HepG2 (cell line): Measurements from ENCODE around the gene MAFF. TPM values are rescaled to one million over a fixed set of nuclear protein-coding genes. Genes with fewer than 3 reads are reported as not detected.
A peak's percentile ranks its signal among the peaks of the same experiment; 100 is the strongest.
"Not testable (repeated sequence)": the region's sequence is repeated elsewhere in the genome, so short reads cannot be mapped to it uniquely, and the experiment has no call there.

Experiments used
- ATAC-seq: fragments of 200-7000 bp; cut with Tn5 transposase; 3 replicates; pipeline ENCODE4 v1.9.1; 2020; ENCODE audit warnings: mild to moderate bottlenecking, moderate library complexity
- BruUV-seq: library from RNA; stranded (reverse); fragments of 400-500 nt; replicated peaks from 2 replicates; lab custom pipeline; 2021; lab: Mats Ljungman, UMichigan
- CTCF ChIA-PET: fragments of 300-600 bp; formaldehyde crosslinking; extraction: SDS; loops from one replicate; lab custom pipeline; 2021; ENCODE audit warnings: low total read pairs, inconsistent platforms, low intra/inter-chr PET ratio; lab: Yijun Ruan, JAX
- POLR2A ChIA-PET: fragments of 350-600 bp; sonication (Branson Sonifier 250); formaldehyde crosslinking; loops from one replicate; lab custom pipeline; 2020; ENCODE audit warnings: antibody characterized with exemption, inconsistent platforms; lab: Yijun Ruan, JAX
- DNase-seq: peaks from one replicate; pipeline ENCODE4 v3.0.0-alpha.2; 2015; ENCODE audit warnings: low spot score
- FAIRE-seq: peaks from 3 replicates; lab custom pipeline; 2011; peaks lifted over from hg19 to GRCh38; lab: Jason Lieb, UNC
- H2AFZ ChIP-seq: one replicate; pipeline ENCODE4 v1.6.1; 2011; ENCODE audit warnings: low read length, inconsistent platforms
- H3K27ac ChIP-seq: fragments of 300-600 bp; 3 replicates; pipeline ENCODE4 v1.8.0; 2011; ENCODE audit warnings: mixed run types, mild to moderate bottlenecking, mixed read lengths, low read length, inconsistent platforms; ENCODE audit not compliant: insufficient read depth; ENCODE audit errors: extremely low read length
- H3K27me3 ChIP-seq, 2 experiments: fragments of 200-600 bp in 1 of 2; 2 replicates in 1 of 2; 3 replicates in 1 of 2; pipeline versions ENCODE4 v1.6.0 to v1.8.0; 2011; ENCODE audit warnings: low read length in 2 of 2, mild to moderate bottlenecking in 2 of 2, moderate library complexity in 2 of 2, inconsistent platforms in 1 of 2; ENCODE audit not compliant: insufficient read depth in 2 of 2, control insufficient read depth in 1 of 2
- H3K36me3 ChIP-seq, 2 experiments: fragments of 200-600 bp in 1 of 2; replicated peaks in 1 of 2; 2 replicates in 1 of 2; 3 replicates in 1 of 2; pipeline versions ENCODE4 v1.5.1 to v1.8.0; 2011; ENCODE audit warnings: low read length in 2 of 2, inconsistent platforms in 1 of 2; ENCODE audit not compliant: insufficient read depth in 2 of 2, control insufficient read depth in 1 of 2
- H3K4me1 ChIP-seq: 2 replicates; pipeline ENCODE4 v1.5.1; 2012; ENCODE audit warnings: low read length, inconsistent platforms; ENCODE audit not compliant: insufficient read depth
- H3K4me2 ChIP-seq: 2 replicates; pipeline ENCODE4 v1.6.0; 2011; ENCODE audit warnings: low read depth, low read length, inconsistent platforms
- H3K4me3 ChIP-seq, 3 experiments: fragments of 200-600 bp in 1 of 3; sonication (generic), shearing (Covaris generic) in 1 of 3; replicated peaks in 1 of 3; 2 replicates each; pipeline ENCODE4 v1.5.1; 2011 to 2016; ENCODE audit warnings: low read length in 3 of 3, inconsistent platforms in 2 of 3, low read depth in 2 of 3, mild to moderate bottlenecking in 2 of 3, control low read depth in 1 of 3, mixed read lengths in 1 of 3; ENCODE audit not compliant: insufficient read depth in 1 of 3
- H3K79me2 ChIP-seq: one replicate; pipeline ENCODE4 v1.6.1; 2011; ENCODE audit warnings: low read length, inconsistent platforms; ENCODE audit not compliant: insufficient read depth
- H3K9ac ChIP-seq: 2 replicates; pipeline ENCODE4 v1.6.0; 2011; ENCODE audit warnings: mild to moderate bottlenecking, low read depth, low read length, inconsistent platforms; ENCODE audit not compliant: insufficient read depth
- H3K9me3 ChIP-seq: 2 replicates; pipeline ENCODE4 v1.5.1; 2012; ENCODE audit warnings: mild to moderate bottlenecking, low read length
- H4K20me1 ChIP-seq: 2 replicates; pipeline ENCODE4 v1.6.0; 2011; ENCODE audit warnings: inconsistent platforms, mild to moderate bottlenecking, low read length, moderate library complexity; ENCODE audit not compliant: insufficient read depth
- FOXO4 ChIP-seq: sonication (generic); formaldehyde crosslinking; conservative IDR thresholded peaks from 2 replicates; pipeline ENCODE4 v1.8.1; 2023; ENCODE audit warnings: missing genetic modification reagents
- IRF9 ChIP-seq: sonication (generic); formaldehyde crosslinking; IDR thresholded peaks from 2 replicates; pipeline ENCODE4 v1.8.0; 2022; ENCODE audit warnings: missing genetic modification reagents, mild to moderate bottlenecking, borderline replicate concordance
- KDM6A ChIP-seq: IDR thresholded peaks from 2 replicates; pipeline ENCODE4 v1.6.1; 2016; ENCODE audit warnings: low read depth
- NCOA1 ChIP-seq: sonication (generic); formaldehyde crosslinking; IDR thresholded peaks from 2 replicates; pipeline ENCODE4 v1.9.0; 2021; ENCODE audit warnings: missing genetic modification reagents
- NR2C2 ChIP-seq: sonication (generic); formaldehyde crosslinking; IDR thresholded peaks from 2 replicates; pipeline ENCODE4 v1.4.0; 2020; ENCODE audit warnings: missing genetic modification reagents, mild to moderate bottlenecking, moderate library complexity, borderline replicate concordance
- NR2F6 ChIP-seq, 2 experiments: IDR thresholded peaks; 2 replicates each; pipeline ENCODE4 v1.6.1; 2016; ENCODE audit warnings: antibody characterized with exemption in 1 of 2, mild to moderate bottlenecking in 1 of 2
- RARA ChIP-seq: IDR thresholded peaks from 2 replicates; pipeline ENCODE4 v1.6.1; 2016; ENCODE audit warnings: missing genetic modification reagents, missing compliant biosample characterization
- ZNF160 ChIP-seq: sonication (generic); formaldehyde crosslinking; IDR thresholded peaks from 2 replicates; pipeline ENCODE4 v1.8.0; 2022; ENCODE audit warnings: mild to moderate bottlenecking, inconsistent platforms, missing genetic modification reagents
- ZNF414 ChIP-seq: sonication (generic); formaldehyde crosslinking; IDR thresholded peaks from 2 replicates; pipeline ENCODE4 v1.5.0; 2020; ENCODE audit warnings: missing genetic modification reagents
- ZNF652 ChIP-seq: IDR thresholded peaks from 2 replicates; pipeline ENCODE4 v1.6.1; 2016; ENCODE audit warnings: low read depth, borderline replicate concordance
- ZNF709 ChIP-seq: sonication (generic); formaldehyde crosslinking; IDR thresholded peaks from 2 replicates; pipeline ENCODE4 v1.5.0; 2020; ENCODE audit warnings: mild to moderate bottlenecking, missing genetic modification reagents
- ZNF878 ChIP-seq: sonication (generic); formaldehyde crosslinking; IDR thresholded peaks from 2 replicates; pipeline ENCODE4 v1.8.1; 2023; ENCODE audit warnings: mild to moderate bottlenecking, missing genetic modification reagents, moderate library complexity
- WGBS: methylation state at CpG from one replicate; pipeline ENCODE4 v1.1.6; 2017; ENCODE audit warnings: low lambda C conversion rate; 5-methylcytosine and 5-hydroxymethylcytosine counted together
- in situ Hi-C: cut with HindIII; loops from 2 replicates; pipeline ENCODE4 v1.10.0; 2017; ENCODE audit warnings: low pct_unique_long_range_greater_than_20kb; ENCODE audit not compliant: extremely low pct_ligation_motif_present
- intact Hi-C: fragments of 100-400 bp; cut with micrococcal nuclease; formaldehyde crosslinking; loops from one replicate; pipeline ENCODE4 v1.10.0; 2022; ENCODE audit not compliant: unreplicated experiment
- polyA plus RNA-seq, 8 experiments: library from polyadenylated mRNA; depleted of rRNA in 3 of 8; stranded (reverse) in 7 of 8; unstranded in 1 of 8; fragments of >200 nt; fragmentation: Illumina TruSeq in 4 of 8; extraction: Trizol in 4 of 8; gene quantifications; 2 replicates each; pipeline versions ENCODE4 v1.2.1 to v1.2.3, GENCODE V29; 2011 to 2016; ENCODE audit warnings: low read depth in 4 of 8, missing spikeins in 1 of 8, mixed read lengths in 1 of 8; ENCODE audit not compliant: insufficient read depth in 1 of 8
- total RNA-seq, 5 experiments: library from RNA; depleted of rRNA; stranded (reverse); fragments of >200 nt; fragmentation: Illumina TruSeq; extraction: Trizol; gene quantifications; 2 replicates each; pipeline ENCODE4 v1.2.3, GENCODE V29; 2016; ENCODE audit warnings: low read depth in 1 of 5
- TF ChIP-seq, protein P1 (sequence below): IDR thresholded peaks from 2 replicates; pipeline ENCODE4 v1.6.1; 2016; ENCODE audit warnings: low read depth, control low read depth

The MAFF gene
- total and polyA plus RNA-seq, 2 of the 13 experiments (the other 11 are each of a cell fraction or from before 2014, with no cell fraction given), result 5.4 to 14.3 TPM

DNA sequence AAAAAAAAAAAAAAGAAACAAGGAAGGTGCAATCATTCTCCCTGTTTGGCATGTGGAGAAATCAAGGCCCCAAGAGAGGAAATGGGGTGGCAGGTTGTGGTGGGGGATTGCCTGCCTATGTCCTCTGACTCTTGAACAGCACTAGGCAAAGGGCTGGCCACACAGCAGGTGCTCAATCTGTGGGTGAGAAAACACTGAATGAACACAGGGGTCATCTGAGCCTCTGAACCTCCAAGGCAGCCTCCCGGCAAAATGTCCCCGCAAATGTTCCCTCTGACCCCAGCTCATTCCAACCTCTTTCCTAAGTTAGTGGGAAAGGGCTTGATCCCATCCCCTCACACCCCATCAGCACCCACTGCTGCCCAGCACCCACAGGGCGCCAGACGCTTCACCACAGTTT is 24.8 kb upstream of the MAFF start:
- in situ Hi-C loops (no loop called here), intact Hi-C loops (no loop called here)
- peak overlapping the region; percentile 79 for H3K27ac ChIP-seq
- H3K9me3 ChIP-seq, result no peaks in the 10 kb centered on the region
- WGBS, result 75% methylated on average over 3 of the region's 4 CpGs
- CTCF ChIA-PET, result no interaction called here
- no peak overlapping the region for H2AFZ ChIP-seq
- no peaks in the 10 kb centered on the region for H3K36me3 ChIP-seq
- DNase-seq, result no peak
- H3K4me3 ChIP-seq, result peak overlapping the region in 1 of 3 experiments; percentile 26; a peak in 1 of 6 replicates
- ATAC-seq, result no peak
- BruUV-seq, result no TSS peak
- H3K4me1 ChIP-seq, result peaks cover 72% of the 10 kb centered on the region
- POLR2A ChIA-PET, result interaction anchor here (1.0 to 6.1 kb wide), 5 partner anchors 12 to 67 kb away, joined by 3 to 60 read pairs (median 18); partner anchors contain the start of genes BAIAP2L2 and MAFF
- H3K9ac ChIP-seq, result no peak overlapping the region
- no peaks in the 10 kb centered on the region for H3K79me2 ChIP-seq
- FAIRE-seq, result no peak
- H3K4me2 ChIP-seq, result peak overlapping the region; percentile 71; the same call in 1 of the 2 replicates
- TF ChIP-seq IRF9, result 0 out of 2 replicates have a peak, but pooled peaks have one; percentile 34
- TF ChIP-seq, protein P1, sequence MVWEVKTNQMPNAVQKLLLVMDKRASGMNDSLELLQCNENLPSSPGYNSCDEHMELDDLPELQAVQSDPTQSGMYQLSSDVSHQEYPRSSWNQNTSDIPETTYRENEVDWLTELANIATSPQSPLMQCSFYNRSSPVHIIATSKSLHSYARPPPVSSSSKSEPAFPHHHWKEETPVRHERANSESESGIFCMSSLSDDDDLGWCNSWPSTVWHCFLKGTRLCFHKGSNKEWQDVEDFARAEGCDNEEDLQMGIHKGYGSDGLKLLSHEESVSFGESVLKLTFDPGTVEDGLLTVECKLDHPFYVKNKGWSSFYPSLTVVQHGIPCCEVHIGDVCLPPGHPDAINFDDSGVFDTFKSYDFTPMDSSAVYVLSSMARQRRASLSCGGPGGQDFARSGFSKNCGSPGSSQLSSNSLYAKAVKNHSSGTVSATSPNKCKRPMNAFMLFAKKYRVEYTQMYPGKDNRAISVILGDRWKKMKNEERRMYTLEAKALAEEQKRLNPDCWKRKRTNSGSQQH, result 0 out of 2 replicates have a peak, but pooled peaks have one; percentile 20
- TF ChIP-seq KDM6A (CRISPR knock-in tag), result no peak
- H3K27me3 ChIP-seq, result no peaks in the 10 kb centered on the region; a peak in 1 of 5 replicates
- H4K20me1 ChIP-seq, result no peaks in the 10 kb centered on the region

DNA sequence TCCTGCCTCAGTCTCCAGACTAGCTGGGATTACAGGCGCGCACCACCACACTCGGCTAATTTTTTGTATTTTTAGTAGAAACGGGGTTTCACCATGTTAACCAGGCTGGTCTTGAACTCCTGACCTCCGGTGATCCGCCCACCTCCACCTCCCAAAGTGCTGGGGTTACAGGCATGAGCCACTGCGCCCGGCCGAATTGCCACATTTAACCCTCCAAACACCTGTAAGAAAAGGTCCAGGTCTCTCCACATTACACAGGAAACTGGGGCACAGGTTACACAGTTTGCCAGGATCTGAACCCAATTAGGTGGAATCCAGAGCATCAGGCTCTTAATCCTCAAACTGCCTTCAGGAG is 24.2 kb upstream of the MAFF start:
- ATAC-seq; H3K9ac ChIP-seq; H2AFZ ChIP-seq; CTCF ChIA-PET; H3K27me3 ChIP-seq; H4K20me1 ChIP-seq; H3K79me2 ChIP-seq; BruUV-seq; DNase-seq; in situ Hi-C loops; intact Hi-C loops; H3K36me3 ChIP-seq; H3K9me3 ChIP-seq; FAIRE-seq; TF ChIP-seq NR2F6 (CRISPR knock-in tag; IDR thresholded peaks at IDR 0.05): not testable (repeated sequence)
- peaks cover 72% of the 10 kb centered on the region for H3K4me1 ChIP-seq
- POLR2A ChIA-PET, result interaction anchor here (0.9 to 6.1 kb wide), 8 partner anchors 9 to 68 kb away, joined by 3 to 60 read pairs (median 8); partner anchors contain the start of genes BAIAP2L2 and MAFF
- H3K4me3 ChIP-seq, result peak overlapping the region in 1 of 3 experiments; percentile 41; a peak in 1 of 6 replicates
- peak overlapping the region; percentile 71 for H3K4me2 ChIP-seq
- 12% methylated on average over 4 of the region's 9 CpGs for WGBS
- H3K27ac ChIP-seq, result peak overlapping the region; percentile 79
- TF ChIP-seq ZNF878, result 0 out of 2 replicates have a peak, but pooled peaks have one; percentile 70
- 0 out of 2 replicates have a peak, but pooled peaks have one; percentile 57 for TF ChIP-seq NCOA1 (CRISPR knock-in tag)
- TF ChIP-seq ZNF414 (CRISPR knock-in tag), result 0 out of 2 replicates have a peak, but pooled peaks have one; percentile 40
- 0 out of 2 replicates have a peak, but pooled peaks have one; percentile 0 for TF ChIP-seq ZNF709
- 0 out of 2 replicates have a peak, but pooled peaks have one; percentile 28 for TF ChIP-seq ZNF160
- peak; percentile 65 for TF ChIP-seq ZNF652 (CRISPR knock-in tag)
- TF ChIP-seq NR2C2 (CRISPR knock-in tag), result 0 out of 2 replicates have a peak, but pooled peaks have one; percentile 41
- 0 out of 2 replicates have a peak, but pooled peaks have one; percentile 2 for TF ChIP-seq NR2F6 (IDR thresholded peaks at IDR 0.05)
- TF ChIP-seq FOXO4, result 0 out of 2 replicates have a peak, but pooled peaks have one; percentile 82
- TF ChIP-seq RARA (CRISPR knock-in tag), result 0 out of 2 replicates have a peak, but pooled peaks have one; percentile 6
